NCI-H146 treated with DMSO at 0.1 percent for 48 hours (cell line): ENCODE results near the gene SDR39U1.
A peak's percentile ranks its signal among the peaks of the same experiment; 100 is the strongest.

Source experiments
- DNase-seq: peaks from one replicate; lab custom pipeline; 2025; ENCODE audit not compliant: unreplicated experiment; lab: John Stamatoyannopoulos, UW

The SDR39U1 gene

DNA sequence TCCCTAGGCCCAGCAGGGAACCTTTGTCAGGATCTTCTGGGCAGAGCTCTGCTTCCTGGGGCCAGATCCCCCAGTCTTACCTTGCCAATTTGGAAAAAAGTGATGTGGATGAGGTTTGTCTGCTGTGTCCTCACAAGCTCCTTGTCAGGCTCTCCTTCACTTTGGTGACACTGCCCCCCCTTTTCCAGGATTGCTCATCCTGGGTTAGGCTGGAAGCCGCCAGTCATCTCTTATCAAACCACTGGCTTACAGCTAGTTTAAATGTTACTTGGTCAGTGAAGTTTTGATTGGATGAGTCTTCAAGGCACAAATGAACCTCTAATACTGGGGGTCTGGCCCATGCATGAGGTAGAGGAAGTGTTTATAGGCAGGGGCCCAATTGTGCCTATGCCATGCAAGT is 28.5 kb downstream of the SDR39U1 start:
- DNase-seq: no peak

DNA sequence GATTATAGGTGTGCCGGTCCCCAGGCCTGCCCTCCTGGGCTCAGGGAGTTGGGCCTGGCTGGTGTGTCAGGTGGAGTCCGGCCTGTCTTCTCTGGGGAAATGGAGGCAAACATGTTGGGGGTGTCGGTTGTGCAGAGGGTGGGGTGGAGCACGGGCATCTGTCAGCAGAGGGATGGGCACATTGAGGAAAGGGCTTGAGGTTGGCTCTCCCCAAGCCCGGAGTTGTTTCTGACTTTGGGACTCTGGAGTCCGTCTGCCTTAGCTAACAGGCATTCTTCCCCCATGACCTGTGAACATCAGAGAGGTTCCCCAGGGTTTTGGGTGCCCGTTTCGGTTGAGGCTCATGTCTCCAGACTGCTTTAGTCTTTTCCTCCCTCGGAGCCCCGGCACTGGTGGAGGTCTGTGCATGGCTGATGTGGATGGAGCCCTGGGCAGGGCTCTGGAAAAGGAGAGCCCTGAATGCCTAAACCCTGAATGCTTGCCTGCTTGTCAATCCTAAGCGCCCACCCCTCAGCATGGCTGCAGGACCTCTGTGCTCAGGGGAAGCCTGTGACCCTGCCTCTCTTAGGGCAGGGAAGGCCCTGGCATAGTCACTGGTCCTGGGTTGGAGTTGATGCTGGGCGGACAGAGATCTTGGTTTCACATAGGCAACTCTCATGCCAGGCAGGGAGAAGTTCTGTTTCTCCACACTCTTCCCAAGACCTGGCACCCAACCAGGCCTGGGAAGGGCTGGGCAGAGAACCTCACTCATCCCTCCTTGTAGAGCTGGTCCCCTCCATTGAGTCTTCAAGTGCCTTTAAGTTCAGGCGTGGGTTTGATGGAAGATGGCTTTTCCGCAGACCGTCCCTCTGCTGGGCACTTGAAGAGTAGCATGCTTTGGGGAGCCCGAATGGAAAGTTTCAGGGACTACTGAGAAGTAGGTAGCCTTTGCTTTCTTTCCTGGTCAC is 30.9 kb downstream of the SDR39U1 start:
- no peak for DNase-seq

DNA sequence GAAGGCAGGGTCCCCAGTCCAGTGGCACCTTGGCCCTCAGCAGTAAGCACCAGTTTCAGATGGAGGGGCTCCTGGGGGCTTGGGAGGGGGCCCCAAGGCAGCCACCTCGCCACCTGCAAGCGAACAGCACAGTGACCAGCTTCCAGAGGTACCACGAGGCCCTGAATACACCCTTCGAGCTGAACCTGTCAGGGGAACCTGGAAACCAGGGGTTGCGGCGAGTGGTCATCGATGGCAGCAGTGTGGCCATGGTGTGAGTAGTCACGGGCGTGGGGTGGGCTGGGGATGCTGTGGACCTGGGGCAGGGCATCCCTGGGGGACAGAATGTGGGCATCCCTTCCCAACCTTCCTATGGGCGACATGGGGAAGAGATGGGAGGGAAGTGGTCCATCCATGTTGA is 32.6 kb downstream of the SDR39U1 start:
- DNase-seq: no peak

DNA sequence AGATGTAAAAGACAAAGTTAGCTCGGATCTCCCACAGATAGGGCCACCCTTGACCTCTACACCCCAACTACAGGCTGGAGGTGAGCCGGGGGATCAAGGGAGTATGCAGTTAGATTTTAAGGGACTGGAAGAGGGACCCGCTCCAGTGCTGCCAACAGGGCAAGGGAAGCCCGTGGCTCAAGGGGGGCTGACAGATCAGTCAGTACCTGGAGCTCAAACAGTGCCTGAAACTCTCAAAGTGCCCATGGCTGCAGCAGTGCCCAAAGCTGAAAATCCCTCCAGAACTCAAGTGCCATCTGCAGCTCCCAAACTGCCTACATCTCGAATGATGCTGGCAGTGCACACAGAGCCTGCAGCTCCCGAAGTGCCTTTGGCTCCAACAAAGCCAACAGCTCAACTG is 33.4 kb downstream of the SDR39U1 start:
- DNase-seq: no peak

DNA sequence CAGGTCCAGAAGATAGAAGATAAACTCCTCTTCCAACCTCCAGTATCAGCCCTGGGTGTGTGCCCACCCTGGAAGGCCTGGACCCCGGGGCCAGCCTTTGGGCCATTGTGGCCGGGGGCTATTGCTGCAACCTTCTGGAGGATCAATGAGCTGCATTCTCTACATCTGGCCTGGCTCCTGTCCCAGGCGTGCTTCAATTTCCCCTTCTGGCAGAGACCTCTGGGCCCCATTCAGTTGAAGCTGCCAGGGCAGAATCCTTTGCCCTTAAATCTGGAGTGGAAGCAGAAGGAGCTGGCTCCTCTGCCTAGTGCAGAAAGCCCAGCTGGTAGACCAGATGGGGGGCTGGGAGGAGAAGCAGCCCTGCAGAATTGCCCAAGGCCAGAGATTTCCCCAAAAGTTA is 33.8 kb downstream of the SDR39U1 start:
- no peak for DNase-seq

DNA sequence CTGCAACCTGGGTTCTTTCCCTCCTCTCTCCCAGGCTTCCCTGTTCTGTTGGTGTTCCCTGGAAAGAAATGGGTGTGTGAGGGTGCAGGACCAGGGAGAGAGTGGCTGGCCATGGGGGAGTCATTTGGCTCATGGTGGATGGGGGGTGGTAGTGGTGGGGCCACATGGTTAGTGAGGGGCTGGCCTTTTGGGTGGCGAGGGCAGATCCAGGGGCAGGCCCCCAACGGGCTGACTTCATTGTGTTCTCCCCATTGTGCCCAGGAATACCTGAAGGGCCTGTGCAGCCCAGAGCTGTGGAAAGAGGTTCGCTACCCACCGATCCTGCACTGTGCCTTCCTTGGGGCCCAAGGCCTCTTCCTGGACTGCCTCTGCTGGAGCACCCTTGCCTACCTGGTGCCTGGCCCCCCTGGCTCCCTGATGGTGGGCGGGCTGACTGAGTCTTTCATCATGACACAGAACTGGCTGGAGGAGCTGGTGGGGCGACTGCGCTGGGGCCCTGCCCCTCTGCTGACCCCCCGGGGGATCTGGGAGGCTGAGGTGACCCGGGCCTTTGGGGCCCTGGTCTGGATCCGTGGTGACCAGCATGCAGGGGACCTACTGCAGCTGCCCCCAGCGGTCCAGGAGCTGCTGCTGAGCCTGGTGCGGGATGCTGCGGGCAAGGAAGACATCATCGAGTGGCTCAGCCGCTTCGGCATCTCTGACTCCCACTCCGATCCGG is 34.8 kb downstream of the SDR39U1 start:
- DNase-seq: no peak

DNA sequence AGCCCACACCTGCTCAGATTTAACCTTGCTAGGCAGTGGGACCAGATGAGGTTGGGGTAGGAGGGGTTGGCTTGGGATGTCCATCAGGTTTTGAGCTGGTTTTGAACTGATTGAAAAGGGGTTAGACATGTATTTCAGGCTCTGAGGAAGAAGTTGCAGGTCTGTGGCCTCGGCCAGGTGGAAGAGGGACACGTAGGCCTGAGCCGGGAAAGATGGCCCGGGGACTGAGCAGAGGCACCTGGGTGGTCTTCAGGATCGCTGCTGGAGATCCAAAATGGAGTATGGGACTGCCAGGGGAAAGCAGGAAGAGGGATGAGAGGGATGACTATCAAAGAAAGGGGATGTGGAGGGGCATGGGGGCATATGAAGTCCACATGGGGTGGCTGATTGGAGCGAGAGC is 36.2 kb downstream of the SDR39U1 start:
- DNase-seq: no peak

DNA sequence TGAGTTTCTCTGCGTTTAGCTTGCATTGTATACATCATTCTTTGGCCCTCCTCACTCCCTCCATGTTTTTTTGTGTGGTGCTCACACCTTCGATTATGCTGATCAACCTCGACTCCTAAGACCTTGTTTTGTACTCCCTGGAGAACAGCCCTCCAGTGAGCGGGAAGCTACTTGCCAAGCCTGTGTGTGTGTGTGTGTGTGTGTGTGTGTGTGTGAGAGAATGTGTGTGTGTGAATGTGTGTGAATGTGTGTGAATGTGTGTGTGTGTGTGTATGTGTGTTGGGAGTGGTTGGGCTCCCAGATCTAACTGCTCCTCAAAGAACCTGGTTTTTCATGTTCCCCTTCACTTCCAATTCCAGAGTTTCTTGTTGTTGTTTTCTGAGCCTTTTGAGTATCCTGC is 37.8 kb downstream of the SDR39U1 start:
- no peak for DNase-seq

DNA sequence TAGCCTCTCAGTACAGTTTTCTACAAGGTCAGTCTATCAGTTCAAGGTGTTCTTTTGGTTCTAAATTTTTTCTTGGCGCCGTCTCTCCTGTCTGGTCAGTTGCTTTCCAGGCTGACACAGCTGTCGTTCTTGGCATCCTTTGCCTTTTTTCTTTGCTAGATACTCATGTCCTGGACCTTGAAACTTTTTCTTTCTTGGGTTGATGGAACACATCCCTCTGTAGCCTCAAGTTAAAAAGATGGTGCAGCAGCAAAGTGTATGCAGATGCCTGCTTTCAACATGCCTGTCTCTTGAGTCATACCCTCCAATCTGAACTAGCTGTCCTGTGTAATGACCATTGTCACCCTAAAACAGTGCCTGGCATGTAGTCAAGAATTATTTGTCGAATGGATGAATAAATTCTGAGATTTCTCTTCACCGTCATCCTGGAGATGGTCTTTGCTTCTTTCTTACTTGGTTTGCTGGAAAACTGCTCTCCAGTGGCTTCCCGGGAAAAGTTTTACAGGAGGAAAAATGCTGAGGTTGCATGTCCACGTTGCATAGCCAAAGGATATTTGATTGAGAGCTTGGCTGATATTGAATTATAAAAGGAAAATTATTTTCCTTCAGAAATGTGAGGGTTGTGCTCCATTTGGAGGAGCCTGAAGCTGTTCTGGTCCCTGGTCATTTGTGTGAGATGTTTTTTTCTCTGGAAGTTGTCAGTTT is 39.1 kb downstream of the SDR39U1 start:
- no peak for DNase-seq

DNA sequence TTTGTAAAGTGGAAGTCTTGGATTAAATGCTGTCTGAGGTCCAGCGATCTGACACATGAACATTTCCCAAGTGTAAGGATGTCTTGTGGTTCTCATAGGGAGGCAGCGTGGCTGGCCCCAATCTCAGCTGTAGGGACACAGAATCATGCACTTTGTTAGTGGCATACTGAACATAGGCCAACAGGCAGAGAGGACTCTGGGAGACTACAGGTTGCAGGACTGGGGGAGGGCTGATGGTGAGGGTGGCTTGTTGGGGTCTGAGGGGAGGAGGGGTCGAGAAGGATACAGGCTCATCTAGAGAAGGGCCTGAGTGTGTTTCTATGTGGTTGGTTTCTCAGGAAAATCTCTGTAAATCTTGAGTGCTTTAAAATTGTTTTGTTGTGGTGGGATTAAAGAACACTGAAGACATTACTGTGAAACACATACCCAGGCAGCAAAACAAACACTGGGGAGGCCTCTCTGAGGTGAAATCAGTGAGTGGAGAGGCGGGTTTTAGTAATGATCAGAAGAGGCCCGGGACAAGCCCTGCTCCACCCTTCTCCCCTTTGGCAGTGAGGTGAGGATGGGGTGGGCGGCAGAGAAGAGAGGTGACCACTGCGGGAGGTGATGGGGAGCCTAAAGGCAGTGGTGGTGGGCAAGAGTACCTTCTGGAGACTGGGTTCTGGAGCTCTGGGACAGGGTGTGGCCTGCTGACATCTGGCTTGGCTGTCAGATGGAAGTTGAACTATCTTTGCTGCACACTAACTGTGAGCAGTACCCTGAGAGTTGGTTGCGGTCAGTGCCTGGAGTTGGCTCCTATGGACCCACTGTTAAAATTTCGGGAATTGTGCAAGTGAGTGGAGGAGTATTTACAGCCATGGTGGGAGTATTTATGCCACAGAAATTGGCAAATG is 40.5 kb downstream of the SDR39U1 start:
- DNase-seq: no peak

DNA sequence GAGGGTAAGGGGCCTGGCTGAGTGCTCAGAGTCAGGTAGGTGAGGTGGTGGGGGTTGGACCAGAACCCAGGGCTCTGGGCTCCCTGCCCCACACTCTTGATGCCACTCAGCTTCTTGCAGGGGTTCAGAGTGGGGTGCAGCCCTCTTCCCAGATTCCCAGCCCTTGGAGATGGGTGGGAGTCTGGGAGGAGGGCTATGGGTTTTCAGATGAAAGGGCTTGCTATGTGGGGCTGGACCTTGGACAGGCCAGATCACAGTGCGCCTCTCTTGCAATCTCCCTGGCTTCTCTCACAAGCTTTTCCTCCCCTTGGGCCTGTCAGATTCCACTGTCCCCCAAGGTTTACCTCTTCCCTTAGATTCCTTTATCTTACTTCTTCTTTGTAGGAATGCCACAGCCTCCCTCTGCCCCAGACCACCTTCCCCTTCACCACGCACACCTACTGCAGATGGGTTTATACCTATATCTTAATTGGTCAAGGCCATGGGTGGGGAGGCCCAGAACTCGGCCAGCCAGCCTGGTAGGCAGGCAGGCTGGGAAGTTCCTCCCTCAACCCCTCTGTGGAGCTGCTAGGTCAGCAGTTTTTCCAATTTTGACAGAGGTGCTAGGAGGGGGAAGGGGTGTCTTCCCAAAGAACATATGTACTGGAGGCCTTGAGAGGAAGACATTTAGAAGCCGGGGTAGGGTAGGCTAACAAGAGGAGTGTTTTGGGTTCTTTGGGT is 42.4 kb downstream of the SDR39U1 start:
- no peak for DNase-seq

DNA sequence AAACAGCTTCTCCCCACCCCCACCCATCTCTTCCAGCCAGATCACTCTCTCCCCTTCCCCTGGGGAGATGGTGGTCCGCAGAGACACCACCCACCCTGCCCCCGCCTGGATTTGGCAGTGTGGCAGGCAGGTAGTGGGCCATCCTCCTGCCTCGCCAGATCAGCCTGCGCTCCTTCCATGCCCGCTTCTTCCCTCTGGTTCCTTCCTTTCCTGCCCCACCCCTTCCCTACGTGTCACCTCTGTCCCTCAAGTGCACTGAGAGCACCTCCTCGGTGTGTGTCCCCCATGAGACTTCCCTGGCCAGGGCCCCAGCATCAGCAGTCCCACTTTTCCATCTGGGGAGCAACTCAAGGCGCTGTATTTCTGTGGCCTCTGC is 43.1 kb downstream of the SDR39U1 start:
- no peak for DNase-seq

DNA sequence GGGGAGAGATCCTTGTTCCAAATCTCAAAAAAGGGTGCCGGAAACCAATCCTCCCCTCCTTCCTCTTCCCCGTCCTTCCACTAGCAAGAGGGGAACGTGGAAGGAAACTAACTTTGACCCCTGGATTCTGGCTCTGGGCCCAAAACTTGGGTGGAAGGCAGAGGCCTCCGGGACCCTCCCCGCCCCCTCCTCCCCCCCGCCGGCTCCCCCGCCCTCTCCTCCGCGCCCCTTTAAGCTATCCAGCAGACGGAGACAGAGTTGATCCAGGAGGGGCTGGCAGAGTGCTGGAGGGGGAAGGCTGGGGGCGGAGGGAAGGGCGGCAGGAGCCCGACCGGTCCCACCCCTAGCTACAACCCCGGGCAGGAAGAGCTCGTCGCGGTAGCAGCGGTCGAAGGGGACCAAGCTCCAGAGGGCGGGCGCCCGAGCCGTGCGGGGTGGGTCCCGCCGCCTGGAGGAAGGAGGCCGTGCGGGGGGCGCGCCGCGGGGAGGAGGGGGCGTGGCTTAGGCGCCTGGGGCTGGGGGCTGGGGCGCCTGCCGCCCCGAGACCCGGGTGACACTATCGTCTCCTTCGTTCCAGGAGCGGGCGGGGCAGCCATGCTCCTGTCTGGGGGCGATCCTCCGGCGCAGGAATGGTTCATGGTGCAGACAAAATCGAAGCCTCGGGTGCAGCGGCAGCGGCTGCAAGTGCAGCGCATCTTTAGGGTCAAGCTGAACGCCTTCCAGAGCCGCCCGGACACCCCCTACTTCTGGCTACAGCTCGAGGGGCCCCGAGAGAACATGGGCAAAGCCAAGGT is 43.7 kb downstream of the SDR39U1 start, which contains the start of gene NYNRIN:
NYNRIN (plus strand) TSS at position 351 of the 794 bp plus-strand sequence; CDS start at position 595, 244 bp downstream.
- DNase-seq: peak; percentile 8

DNA sequence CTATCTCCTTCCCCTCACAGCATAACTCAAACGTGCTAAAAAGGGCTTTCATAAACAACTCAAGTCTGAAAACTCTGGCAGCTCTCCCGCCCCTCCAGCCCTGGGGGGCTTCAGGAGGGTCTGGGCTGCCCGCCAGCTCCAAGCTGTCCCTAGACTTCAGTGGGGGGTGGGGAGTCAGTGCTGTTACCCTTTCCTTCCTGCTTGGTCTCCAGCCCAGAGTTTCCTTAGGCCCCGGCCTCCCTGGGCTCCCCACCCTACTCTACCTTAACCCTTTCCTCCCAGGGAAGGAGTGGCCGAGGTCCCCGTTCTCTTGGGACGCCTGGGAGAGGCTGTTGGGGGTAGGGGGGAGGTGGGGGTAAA is 44.3 kb downstream of the SDR39U1 start:
- no peak for DNase-seq

DNA sequence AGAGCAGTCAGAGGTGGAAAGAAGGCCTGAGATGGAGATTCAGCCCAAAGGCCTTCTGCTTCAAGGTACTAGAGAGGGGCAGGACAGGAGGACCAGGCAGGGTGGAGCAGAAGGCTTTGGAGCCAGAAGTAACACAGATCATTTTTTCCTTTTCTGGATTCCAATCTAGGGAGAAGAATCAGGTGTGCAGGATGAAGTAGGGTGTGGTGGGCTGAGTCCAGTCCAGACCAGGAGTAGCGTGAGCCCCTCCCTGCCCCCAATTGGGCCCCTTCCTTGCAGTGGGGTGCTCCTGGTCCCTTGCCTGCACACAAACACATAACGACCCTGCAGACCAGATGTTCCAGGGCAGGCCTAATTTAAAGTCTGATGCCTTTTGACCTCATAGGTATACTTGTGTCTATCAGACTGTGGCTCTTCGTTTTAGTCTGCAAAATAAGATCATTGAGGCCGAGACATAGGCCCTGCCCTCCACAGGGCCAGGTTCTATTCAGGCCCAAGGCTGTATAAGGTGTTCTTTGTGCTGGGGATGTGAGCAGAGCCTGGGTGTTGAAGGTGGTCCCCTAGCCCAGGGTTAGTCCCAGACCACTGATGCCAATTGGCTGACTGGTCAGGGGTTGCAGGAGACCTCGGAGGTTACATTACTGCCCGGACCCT is 44.8 kb downstream of the SDR39U1 start:
- no peak for DNase-seq

DNA sequence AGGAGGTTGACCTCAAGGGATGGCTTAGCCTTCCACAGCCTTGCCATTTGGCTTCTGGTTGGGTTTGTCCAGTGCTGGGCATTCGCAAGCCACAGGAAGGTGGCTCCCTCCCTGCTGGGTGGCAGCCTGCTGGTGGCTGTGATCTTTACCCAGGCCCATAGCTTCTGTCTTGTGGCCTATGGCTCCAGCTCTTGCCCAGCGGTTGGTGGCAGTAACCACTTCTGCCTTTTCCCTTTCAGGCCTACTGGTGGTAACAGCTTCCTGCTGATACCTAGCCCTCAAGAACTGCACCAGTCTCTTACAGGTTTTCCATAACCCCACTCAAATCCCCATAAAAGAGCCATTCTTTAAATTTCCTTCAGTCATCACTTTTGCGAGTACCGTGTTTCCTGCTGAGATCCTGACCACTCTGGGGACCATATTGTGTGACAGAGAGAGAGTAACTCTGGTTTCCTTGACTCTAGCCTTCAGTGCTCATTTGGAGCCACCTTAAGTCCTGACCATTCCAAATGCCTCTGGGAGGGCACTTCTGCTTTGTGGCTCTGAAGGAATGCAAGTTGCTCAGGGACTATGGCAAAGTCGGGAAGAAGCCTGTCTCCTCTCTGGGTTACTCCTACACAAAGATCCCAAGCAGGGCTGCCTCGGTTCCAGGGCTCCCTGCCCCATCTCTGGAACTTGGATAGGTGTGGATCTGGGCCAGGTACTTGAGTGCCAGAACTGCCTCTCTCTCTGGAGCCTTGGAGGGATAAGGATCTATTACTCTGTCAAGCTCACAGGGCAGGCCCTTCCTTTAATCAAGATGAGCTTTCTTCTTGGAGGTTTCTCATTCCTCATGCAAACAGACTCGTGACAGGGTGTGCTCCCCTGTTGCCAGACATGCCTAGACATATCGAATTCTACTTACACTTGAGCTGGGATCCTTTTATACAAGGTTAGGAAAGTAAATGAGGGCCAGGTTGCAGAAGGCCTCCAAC is 46.7 kb downstream of the SDR39U1 start:
- no peak for DNase-seq

DNA sequence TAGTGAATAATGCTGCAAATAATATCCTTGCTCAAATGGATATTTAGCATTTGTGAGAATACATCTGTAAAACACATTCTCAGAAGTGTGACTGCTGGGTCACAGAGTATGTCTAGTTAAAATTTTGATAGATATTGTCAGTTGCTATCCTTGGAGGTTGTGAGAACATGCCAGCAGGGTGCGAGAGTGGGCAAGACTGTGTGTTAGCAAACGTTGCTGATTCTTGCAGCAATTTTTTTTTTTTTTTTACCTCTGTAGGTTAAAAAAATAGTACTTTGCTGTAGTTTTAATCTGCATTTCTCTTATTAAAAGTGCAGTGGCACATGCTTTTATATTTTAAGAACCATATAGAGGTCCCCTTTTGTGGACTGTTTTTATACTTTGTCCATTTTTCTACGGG is 48.3 kb downstream of the SDR39U1 start:
- DNase-seq: no peak
